CD1c-positive myeloid dendritic cell (primary cell): ENCODE results near the gene FAM131C.
"Not testable (repeated sequence)": the region's sequence is repeated elsewhere in the genome, so short reads cannot be mapped to it uniquely, and the experiment has no call there.

Experiments
- DNase-seq: peaks from one replicate; pipeline ENCODE4 v3.0.0-alpha.2; 2016; ENCODE audit errors: extremely low spot score

Gene FAM131C

GRCh38 chr1:16033103-16033632, 40.3 kb downstream of the FAM131C start:
- DNase-seq, result not testable (repeated sequence)

- peak; percentile 82 for DNase-seq
Observed at GRCh38 chr1:16032388-16033102, 40.9 kb downstream of the FAM131C start.

GRCh38 chr1:16031551-16031950, 41.9 kb downstream of the FAM131C start:
- no peak for DNase-seq

- DNase-seq, result no peak
Observed at GRCh38 chr1:16029288-16029687, 44.2 kb downstream of the FAM131C start.

GRCh38 chr1:16029003-16029268, 44.5 kb downstream of the FAM131C start:
- DNase-seq, result not testable (repeated sequence)

GRCh38 chr1:16028237-16029002, 45.0 kb downstream of the FAM131C start:
- DNase-seq, result no peak

- DNase-seq, result peak; percentile 20
Observed at GRCh38 chr1:16026723-16027484, 46.5 kb downstream of the FAM131C start.

GRCh38 chr1:16026302-16026701, 47.1 kb downstream of the FAM131C start:
- not testable (repeated sequence) for DNase-seq

- no peak for DNase-seq
Observed at GRCh38 chr1:16023050-16023653, 50.3 kb downstream of the FAM131C start.

- no peak for DNase-seq
Observed at GRCh38 chr1:16022393-16022792, 51.1 kb downstream of the FAM131C start.

- DNase-seq, result no peak
Observed at GRCh38 chr1:16021681-16022080, 51.8 kb downstream of the FAM131C start, which contains the start of gene CLCNKA. TSS of gene CLCNKA (plus strand) at chr1:16022036. CDS start at chr1:16022620, 584 bp downstream.

GRCh38 chr1:16020878-16021277, 52.6 kb downstream of the FAM131C start:
- DNase-seq, result not testable (repeated sequence)

- DNase-seq, result no peak
Observed at GRCh38 chr1:16020325-16020724, 53.1 kb downstream of the FAM131C start.

GRCh38 chr1:16019644-16020277, 53.7 kb downstream of the FAM131C start:
- no peak for DNase-seq

- no peak for DNase-seq
Observed at GRCh38 chr1:16018749-16019643, 54.5 kb downstream of the FAM131C start.

- DNase-seq, result no peak
Observed at GRCh38 chr1:16018308-16018707, 55.1 kb downstream of the FAM131C start.

GRCh38 chr1:16017461-16018303, 55.8 kb downstream of the FAM131C start, which contains the start of gene HSPB7:
TSS of gene HSPB7 (minus strand) at chr1:16018043. CDS start at chr1:16017963, 80 bp downstream.
- DNase-seq, result peak; percentile 36

GRCh38 chr1:16017076-16017460, 56.4 kb downstream of the FAM131C start:
- DNase-seq, result no peak
